Measurements from ENCODE around the gene SYNC. TPM values are rescaled to one million over a fixed set of nuclear protein-coding genes. Genes with fewer than 3 reads are reported as not detected.

SYNC gene
- total RNA-seq, 4 donors from 2014 or later, result 24.9 to 95.5 (median 43.8) TPM

- 57% methylated on average over 17 of the region's 17 CpGs; no CpG with 5 or more reads in 1 of the 2 donors for WGBS, 2 donors (ENCODE audit: low coverage in 1 of 2)
- no peaks in the 10 kb centered on the region for H3K36me3 ChIP-seq
- DNase-seq, result peak; percentile 56
- peak overlapping the region; percentile 47 to 74 (median 64) for H3K27ac ChIP-seq
- no peak overlapping the region for H3K4me3 ChIP-seq
- H3K4me1 ChIP-seq, result peaks cover 0 to 22% (median 12%) of the 10 kb centered on the region in 4 donors
- in situ Hi-C loops (cut with MboI; ENCODE audit: low pct_ligation_motif_present in 1 of 4, low pct_unique_long_range_greater_than_20kb in 1 of 4, low sequenced_read_pairs in 3 of 4), result no loop called here
- no peaks in the 10 kb centered on the region for H3K27me3 ChIP-seq
- TF ChIP-seq CTCF (IDR thresholded peaks at IDR 0.05) (no peak), POLR2AphosphoS5 (IDR thresholded peaks at IDR 0.05) (no peak), POLR2A (IDR thresholded peaks at IDR 0.05) (no peak), EP300 (IDR thresholded peaks at IDR 0.05; ENCODE audit: low read depth) (no peak)
- no peaks in the 10 kb centered on the region for H3K9me3 ChIP-seq
- intact Hi-C loops (cut with DNase I; ENCODE audit: low total_unique reads), result no loop called here
Measured at GRCh38 chr1:32695098-32695904, 7.3 kb downstream of the SYNC start.

GRCh38 chr1:32693455-32694174 is 9.0 kb downstream of the SYNC start:
- no peak for DNase-seq
- Histone ChIP-seq H3K36me3 (no peaks in the 10 kb centered on the region), H3K27me3 (no peaks in the 10 kb centered on the region), H3K9me3 (no peaks in the 10 kb centered on the region), H3K4me3 (no peak overlapping the region), H3K4me1 (peaks cover 0 to 22% (median 12%) of the 10 kb centered on the region in 4 donors), H3K27ac (peak overlapping the region; percentile 25 to 74 (median 64))
- in situ Hi-C loops (cut with MboI; ENCODE audit: low pct_ligation_motif_present in 1 of 4, low pct_unique_long_range_greater_than_20kb in 1 of 4, low sequenced_read_pairs in 3 of 4), result no loop called here
- intact Hi-C loops (cut with DNase I; ENCODE audit: low total_unique reads), result no loop called here
- TF ChIP-seq POLR2AphosphoS5 (IDR thresholded peaks at IDR 0.05), result no peak
- no peak for TF ChIP-seq EP300 (IDR thresholded peaks at IDR 0.05; ENCODE audit: low read depth)
- no peak for TF ChIP-seq POLR2A (IDR thresholded peaks at IDR 0.05)
- no peak for TF ChIP-seq CTCF (IDR thresholded peaks at IDR 0.05)
- WGBS, 2 donors (ENCODE audit: low coverage in 1 of 2), result 75 to 80% methylated on average over 6 of the region's 6 CpGs

- intact Hi-C loops (cut with DNase I; ENCODE audit: low total_unique reads), result no loop called here
- Histone ChIP-seq H3K36me3 (peaks cover 0 to 6% (median 2%) of the 10 kb centered on the region in 4 donors), H3K4me1 (peaks cover 9 to 34% (median 26%) of the 10 kb centered on the region in 4 donors), H3K9me3 (no peaks in the 10 kb centered on the region), H3K27ac (no peak overlapping the region), H3K27me3 (no peaks in the 10 kb centered on the region), H3K4me3 (no peak overlapping the region)
- TF ChIP-seq EP300 (IDR thresholded peaks at IDR 0.05; ENCODE audit: low read depth) (no peak), POLR2AphosphoS5 (IDR thresholded peaks at IDR 0.05) (no peak), CTCF (IDR thresholded peaks at IDR 0.05) (no peak), POLR2A (IDR thresholded peaks at IDR 0.05) (no peak)
- in situ Hi-C loops (cut with MboI; ENCODE audit: low pct_ligation_motif_present in 1 of 4, low pct_unique_long_range_greater_than_20kb in 1 of 4, low sequenced_read_pairs in 3 of 4), result no loop called here
- DNase-seq, result no peak
- WGBS, 2 donors (ENCODE audit: low coverage in 1 of 2), result 94 to 97% methylated on average over 2 of the region's 2 CpGs
Measured at GRCh38 chr1:32686387-32686786, 16.2 kb downstream of the SYNC start.

- H3K4me1 ChIP-seq, result peaks cover 11 to 43% (median 32%) of the 10 kb centered on the region in 4 donors
- in situ Hi-C loops (cut with MboI; ENCODE audit: low pct_ligation_motif_present in 1 of 4, low pct_unique_long_range_greater_than_20kb in 1 of 4, low sequenced_read_pairs in 3 of 4), result no loop called here
- 61% methylated on average over 2 of the region's 2 CpGs; no CpG with 5 or more reads in 1 of the 2 donors for WGBS, 2 donors (ENCODE audit: low coverage in 1 of 2)
- intact Hi-C loops (cut with DNase I; ENCODE audit: low total_unique reads), result no loop called here
- no peaks in the 10 kb centered on the region for H3K27me3 ChIP-seq
- no peak for DNase-seq
- H3K9me3 ChIP-seq, result no peaks in the 10 kb centered on the region
- TF ChIP-seq POLR2AphosphoS5 (IDR thresholded peaks at IDR 0.05) (no peak), POLR2A (IDR thresholded peaks at IDR 0.05) (no peak), EP300 (IDR thresholded peaks at IDR 0.05; ENCODE audit: low read depth) (no peak), CTCF (IDR thresholded peaks at IDR 0.05) (no peak)
- peak overlapping the region in 2 of 4 donors; percentile 62 to 65 for H3K27ac ChIP-seq
- H3K36me3 ChIP-seq, result peaks cover 0 to 6% (median 5%) of the 10 kb centered on the region in 4 donors
- H3K4me3 ChIP-seq, result no peak overlapping the region
Measured at GRCh38 chr1:32685498-32685897, 17.1 kb downstream of the SYNC start.

Measured in transverse colon (tissue), 4 donors.